HG03108 (cell line): Measurements from ENCODE around the gene SIRPD.
"Not testable (repeated sequence)": the region's sequence is repeated elsewhere in the genome, so short reads cannot be mapped to it uniquely, and the experiment has no call there.

Experiments
- ATAC-seq: cut with Tn5 transposase; IDR thresholded peaks from one replicate; pipeline ENCODE4 v1.9.1; 2021; ENCODE audit warnings: moderate library complexity; ENCODE audit not compliant: unreplicated experiment

Gene SIRPD

DNA sequence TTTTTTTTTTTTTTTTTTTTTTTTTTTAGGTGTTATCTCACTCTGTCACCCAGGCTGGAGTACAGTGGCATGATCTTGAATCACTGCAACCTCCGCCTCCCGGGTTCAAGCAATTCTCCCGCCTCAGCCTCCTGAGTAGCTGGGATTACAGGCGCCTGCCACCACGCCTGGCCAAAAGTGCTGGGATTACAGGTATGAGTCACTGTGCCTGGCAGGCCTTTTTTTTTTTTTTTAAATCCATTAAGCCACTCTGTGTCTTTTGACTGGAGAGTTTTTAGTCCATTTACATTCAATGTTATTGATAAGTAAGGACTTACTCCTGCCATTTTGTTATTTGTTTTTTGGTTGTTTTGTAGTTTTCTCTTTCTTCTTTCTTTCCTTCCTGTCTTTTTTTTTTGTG lies 60.1 kb downstream of the SIRPD start:
- ATAC-seq = not testable (repeated sequence)

DNA sequence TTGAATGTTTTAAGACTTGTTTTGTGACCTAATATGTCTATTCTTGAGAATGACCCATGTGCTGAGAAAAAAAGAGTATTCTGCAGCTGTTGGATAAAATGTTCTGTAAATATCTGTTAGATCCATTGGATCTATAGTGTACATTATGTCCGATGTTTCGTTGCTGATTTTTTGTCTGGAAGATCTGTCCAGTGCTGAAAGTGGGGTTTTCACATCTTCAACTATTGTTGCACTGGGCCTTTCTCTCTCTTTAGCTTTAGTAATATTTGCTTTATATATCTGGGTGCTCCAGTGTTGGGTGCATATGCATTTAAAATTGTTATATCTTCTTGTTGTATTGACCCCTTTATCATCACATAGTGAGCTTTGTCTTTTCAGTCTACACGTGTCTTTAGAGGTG lies 60.6 kb downstream of the SIRPD start:
- ATAC-seq = no peak

DNA sequence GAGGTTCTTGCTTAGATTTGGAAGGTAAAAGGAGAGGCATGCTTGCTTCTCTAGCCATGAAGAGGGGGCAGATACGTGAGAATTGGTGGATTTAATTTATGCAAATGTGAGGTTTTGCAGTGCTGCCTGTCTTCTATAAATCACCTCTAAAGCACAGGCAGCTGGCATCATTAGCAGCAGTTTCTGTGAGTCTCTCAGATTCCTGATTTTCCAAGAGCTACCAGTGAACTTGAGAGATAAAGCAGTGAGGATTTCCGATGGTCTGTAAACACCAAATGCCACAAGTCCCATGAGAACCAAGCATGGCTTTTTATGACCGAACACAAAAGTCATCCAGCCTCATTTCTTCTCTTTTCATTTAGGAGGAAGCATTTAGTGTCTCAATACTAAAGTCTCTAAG lies 63.1 kb downstream of the SIRPD start:
- ATAC-seq = no peak

DNA sequence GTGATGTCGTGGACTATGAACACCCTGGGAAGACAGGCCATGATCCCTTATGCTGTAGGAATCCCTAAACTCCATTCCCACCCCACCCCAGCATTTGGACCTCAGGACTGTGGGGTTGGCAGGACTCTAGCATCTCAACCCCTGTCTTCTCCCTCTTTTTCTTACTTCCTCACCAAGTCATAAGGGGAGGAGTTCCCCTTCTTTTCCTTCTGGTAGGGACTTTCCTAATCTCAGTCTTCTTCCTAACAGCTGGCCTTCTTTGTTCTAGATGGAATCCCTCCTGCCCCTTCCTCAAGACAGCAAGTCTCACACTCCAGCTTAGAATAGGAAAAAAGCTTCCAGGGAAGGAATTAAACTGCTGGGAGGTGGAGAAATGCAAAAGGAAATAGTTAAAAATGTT lies 64.0 kb downstream of the SIRPD start:
- no peak for ATAC-seq

DNA sequence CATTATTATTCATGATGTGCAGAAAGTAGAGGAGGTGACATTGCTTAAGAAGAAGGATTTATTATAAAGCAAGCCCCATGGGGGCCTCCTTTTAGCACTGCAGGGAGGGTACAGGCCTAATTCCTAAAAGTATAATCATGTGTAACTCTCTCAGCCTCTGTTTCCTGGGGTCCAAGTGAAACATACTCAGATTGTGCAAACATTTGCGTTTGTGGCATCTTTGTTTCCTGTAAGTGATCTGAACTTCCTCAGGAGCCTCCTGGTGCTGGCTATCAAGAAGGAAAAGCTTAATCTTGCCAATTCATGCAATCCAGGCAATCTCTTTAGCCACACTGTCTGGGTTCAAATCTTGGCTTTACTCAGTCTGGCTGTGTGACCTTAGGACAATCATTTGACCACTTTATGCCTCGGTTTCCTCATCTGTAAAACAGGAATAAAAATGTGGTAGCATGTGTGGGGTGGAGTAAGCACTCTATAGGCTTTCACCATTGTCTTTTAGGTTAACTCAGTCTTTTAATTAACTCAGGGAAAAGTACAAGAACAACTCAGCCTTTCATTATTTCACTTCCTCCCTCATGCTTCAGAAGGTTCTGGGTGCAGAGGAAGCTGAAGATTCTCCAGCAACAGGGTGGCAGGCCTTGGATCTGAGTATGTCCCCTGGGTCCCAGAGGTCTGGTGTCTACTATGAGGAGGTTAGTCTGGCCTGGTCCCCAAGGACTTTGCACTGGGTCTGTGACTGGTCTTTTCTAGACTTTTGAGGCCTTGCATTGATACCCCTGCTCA lies 65.5 kb downstream of the SIRPD start:
- ATAC-seq = no peak

DNA sequence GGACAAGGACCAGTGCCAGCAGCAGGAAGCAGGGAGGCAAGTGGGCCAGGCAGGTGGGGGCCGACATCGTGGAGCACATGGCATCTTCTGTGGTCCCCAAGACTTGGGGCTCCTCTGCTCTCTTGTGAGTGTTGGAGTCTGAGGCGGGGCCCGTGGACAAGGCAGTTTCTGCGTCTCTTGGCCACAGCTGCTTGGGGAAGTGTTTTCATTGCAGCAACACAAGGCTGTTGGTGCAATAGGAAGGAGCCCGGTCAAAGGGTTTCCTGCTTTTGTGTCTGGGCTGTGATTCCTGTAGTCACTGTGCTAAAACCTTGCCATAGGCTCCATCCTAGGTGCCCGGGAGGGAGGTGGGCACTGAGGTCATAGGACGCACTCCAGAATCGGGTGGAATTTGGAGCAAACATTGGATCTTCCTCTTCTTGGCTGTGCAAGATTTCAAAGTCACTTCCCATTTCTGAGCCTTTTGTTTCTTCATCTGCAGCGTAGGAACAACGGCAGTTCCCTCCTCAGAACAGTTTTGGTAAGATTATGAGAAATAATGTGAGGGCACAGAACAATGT lies 66.1 kb downstream of the SIRPD start, which contains the start of gene SIRPB2:
TSS of gene SIRPB2 (minus strand) at position 140 of the 560 bp plus-strand sequence. CDS start at position 79, 61 bp downstream.
- ATAC-seq = no peak

DNA sequence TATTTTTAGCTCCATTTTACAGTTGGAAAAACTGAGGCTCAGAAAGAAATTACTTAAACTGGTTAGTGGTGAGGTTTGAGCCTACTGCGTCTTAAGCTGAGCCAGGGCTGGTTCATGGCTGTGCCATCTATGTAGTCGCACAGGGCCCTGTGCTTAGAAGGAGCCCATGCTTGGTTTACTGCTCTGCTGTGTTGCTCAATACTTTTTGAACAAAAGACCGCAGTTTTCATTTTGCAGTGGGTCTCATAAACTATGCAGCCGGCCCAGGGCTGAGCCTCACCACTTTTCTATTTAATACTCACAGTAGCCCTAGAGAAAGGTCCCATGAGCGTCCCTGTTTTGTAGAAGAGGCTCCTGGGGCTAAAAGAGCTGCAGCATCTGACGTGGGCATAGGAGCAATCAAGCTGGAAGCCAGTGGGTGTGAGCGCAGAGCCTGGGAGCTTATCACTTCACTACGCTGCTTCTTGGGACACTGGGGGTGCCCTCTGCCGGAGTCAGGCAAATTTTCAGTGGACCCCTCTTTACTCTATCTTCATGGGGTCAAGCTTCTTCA lies 66.8 kb downstream of the SIRPD start:
- ATAC-seq = no peak

DNA sequence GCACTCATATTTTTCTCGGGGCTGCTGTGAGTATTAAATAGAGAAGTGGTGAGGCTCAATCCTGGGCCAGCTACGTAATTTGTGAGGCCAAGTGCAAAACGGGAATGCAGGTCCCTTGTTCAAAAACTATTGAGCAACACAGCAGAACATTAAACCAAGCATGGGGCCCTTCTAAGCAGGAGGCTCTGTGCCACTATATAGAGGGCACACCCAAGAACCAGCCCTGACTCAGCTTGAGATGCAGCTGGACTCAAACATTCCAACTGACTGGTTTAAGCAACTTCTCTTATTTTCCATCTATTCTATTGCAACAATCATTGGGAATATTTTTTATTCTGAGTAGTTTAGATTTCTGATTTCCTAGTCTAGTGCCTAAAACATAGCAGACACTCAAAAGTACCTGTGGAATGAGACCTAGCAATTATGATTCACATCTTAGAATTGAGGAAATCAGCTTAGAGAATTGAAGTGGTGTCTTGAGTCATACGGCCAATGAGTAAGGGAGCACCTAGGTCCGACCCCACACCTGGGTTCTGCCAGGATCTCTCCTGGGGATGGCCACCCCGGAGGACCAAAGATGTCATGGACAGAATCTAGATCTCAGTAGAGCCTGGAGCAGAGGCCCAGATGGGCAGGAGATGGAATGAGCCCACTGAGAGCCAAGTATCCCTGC lies 67.6 kb downstream of the SIRPD start:
- no peak for ATAC-seq

DNA sequence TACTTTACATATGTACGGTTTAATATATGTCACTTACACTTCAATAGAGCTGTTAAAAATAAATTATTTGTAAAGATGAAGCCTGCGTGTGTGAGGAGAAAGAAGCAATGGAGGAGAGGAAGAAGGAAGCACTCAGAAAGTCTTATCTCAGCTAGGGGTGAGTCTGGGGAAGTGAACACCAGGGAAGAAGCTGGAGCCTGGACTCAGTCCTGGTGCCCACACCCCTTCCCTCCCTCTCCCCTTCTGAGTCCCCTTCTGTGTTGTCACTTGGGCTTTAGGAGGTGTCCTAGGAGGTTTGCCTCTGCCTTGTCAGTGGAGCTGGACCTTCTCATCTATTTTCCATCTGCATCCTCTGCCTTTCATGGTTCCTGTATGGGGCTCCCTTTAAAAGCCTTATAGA lies 68.2 kb downstream of the SIRPD start:
- ATAC-seq = no peak

DNA sequence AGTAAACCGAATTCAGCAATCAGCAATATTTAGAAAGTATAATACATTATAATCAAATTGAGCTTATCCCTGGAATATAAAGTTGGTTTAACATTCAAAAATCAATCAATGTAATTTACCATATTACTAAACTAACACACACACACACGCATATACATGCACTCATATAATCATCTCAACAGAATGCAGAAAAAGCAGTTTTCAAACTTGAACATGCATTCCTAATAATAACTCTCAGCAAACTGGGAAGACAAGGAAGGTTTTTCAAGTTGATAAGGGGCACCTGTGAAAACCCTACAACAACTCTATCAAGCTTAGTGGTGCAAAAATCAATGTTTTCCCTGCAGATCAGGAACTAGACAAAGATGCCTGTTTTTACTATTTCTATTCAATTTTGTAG lies 70.9 kb downstream of the SIRPD start:
- no peak for ATAC-seq

DNA sequence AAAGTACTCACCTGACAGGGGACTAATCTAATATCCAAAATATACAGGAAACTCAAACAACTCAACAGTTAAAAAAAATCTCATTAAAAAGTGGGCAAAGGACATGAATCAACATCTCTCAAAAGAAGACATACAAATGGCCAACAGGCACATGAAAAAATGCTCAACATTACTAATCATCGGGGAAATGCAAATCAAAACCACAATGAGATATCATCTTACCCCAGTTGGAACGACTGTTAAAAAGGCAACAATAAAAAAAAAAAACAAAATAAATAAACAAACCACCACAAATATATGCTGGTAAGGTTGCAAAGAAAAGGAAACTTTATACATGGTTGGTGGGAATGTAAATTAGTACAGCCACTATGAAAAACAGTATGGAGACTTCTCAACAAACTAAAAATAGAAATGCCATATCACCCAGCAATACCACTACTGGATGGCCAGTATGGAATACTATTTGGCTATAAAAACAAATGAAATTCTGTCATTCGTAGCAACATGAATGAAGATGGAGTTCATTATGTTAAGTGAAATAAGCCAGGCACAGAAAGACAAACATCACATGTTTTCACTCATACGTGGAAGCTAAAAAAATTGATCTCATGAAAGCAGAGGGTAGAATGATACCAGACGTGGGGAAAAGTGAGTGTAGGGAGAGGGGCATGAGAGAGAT lies 72.9 kb downstream of the SIRPD start:
- ATAC-seq = no peak
